Natural killer cell (primary cell): ENCODE results near the gene SMAD3. TPM values are rescaled to one million over a fixed set of nuclear protein-coding genes. Genes with fewer than 3 reads are reported as not detected.
A peak's percentile ranks its signal among the peaks of the same experiment; 100 is the strongest.

Experiments
- ATAC-seq, 3 donors: fragments of 150-1000 bp in 2 of 3; fragments of 200-7000 bp in 1 of 3; cut with Tn5 transposase; 1 replicate in 1 of 3; 2 replicates in 2 of 3; pipeline ENCODE4 v1.10.0; 2021; ENCODE audit warnings: mild to moderate bottlenecking in 2 of 3, moderate library complexity in 2 of 3
- DNase-seq, 2 donors: peaks; one replicate each; pipeline versions ENCODE4 v3.0.0 to v3.0.0-alpha.2; 2013 to 2021; ENCODE audit warnings: mixed read lengths in 1 of 2
- H3K27ac ChIP-seq: one replicate; pipeline ENCODE4 v1.5.1; 2013; ENCODE audit warnings: mild to moderate bottlenecking, low read length
- H3K27me3 ChIP-seq: one replicate; pipeline ENCODE4 v1.6.1; 2013; ENCODE audit warnings: low read length; ENCODE audit not compliant: control insufficient read depth, insufficient read depth
- H3K36me3 ChIP-seq: one replicate; pipeline ENCODE4 v1.6.1; 2013; ENCODE audit warnings: low read length; ENCODE audit not compliant: control insufficient read depth, insufficient read depth
- H3K4me1 ChIP-seq: one replicate; pipeline ENCODE4 v1.6.1; 2013; ENCODE audit warnings: low read length; ENCODE audit not compliant: control insufficient read depth, insufficient read depth
- H3K4me3 ChIP-seq: one replicate; pipeline ENCODE4 v1.5.1; 2013; ENCODE audit warnings: low read length
- H3K9me3 ChIP-seq: one replicate; pipeline ENCODE4 v1.6.1; 2013; ENCODE audit warnings: low read length; ENCODE audit not compliant: control insufficient read depth, insufficient read depth
- H3K27ac Mint-ChIP-seq, 2 donors: one replicate each; pipeline ENCODE4 v1.8.0; 2022; ENCODE audit warnings: mild to moderate bottlenecking in 2 of 2, mixed read lengths in 2 of 2, moderate library complexity in 1 of 2
- H3K27me3 Mint-ChIP-seq, 2 donors: one replicate each; pipeline ENCODE4 v1.8.0; 2022; ENCODE audit warnings: low read depth in 2 of 2, mixed read lengths in 2 of 2
- H3K36me3 Mint-ChIP-seq: one replicate; pipeline ENCODE4 v1.8.0; 2022; ENCODE audit warnings: mixed read lengths
- H3K4me1 Mint-ChIP-seq, 2 donors: one replicate each; pipeline ENCODE4 v1.8.0; 2022; ENCODE audit warnings: mixed read lengths in 2 of 2
- H3K4me3 Mint-ChIP-seq: one replicate; pipeline ENCODE4 v1.8.0; 2022; ENCODE audit warnings: mild to moderate bottlenecking, moderate library complexity, mixed read lengths
- H3K9me3 Mint-ChIP-seq, 2 donors: one replicate each; pipeline ENCODE4 v1.8.0; 2022; ENCODE audit warnings: mixed read lengths in 2 of 2
- WGBS: methylation state at CpG from one replicate; pipeline ENCODE4 v1.1.7; 2013; ENCODE audit warnings: missing lambda C conversion rate; ENCODE audit not compliant: insufficient coverage; 5-methylcytosine and 5-hydroxymethylcytosine counted together
- intact Hi-C: fragments of 100-400 bp; cut with micrococcal nuclease; formaldehyde crosslinking; loops from one replicate; pipeline ENCODE4 v1.14.2; 2022
- total RNA-seq, 4 donors: library from RNA; stranded (reverse); fragments of 120-200 nt in 1 of 4; gene quantifications; one replicate each; pipeline versions ENCODE4 v1.2.3 to v1.2.4, GENCODE V29; 2013 to 2022
- TF ChIP-seq, protein P1 (sequence below): fragments of 200-600 bp; IDR thresholded peaks from one replicate; pipeline ENCODE4 v1.8.0; 2022; ENCODE audit warnings: antibody characterized with exemption

SMAD3 gene
- total RNA-seq, 3 donors from 2014 or later (not counting 1 experiment from before 2014, with no cell fraction given) = 47.1 to 72.6 (median 63.0) TPM

DNA sequence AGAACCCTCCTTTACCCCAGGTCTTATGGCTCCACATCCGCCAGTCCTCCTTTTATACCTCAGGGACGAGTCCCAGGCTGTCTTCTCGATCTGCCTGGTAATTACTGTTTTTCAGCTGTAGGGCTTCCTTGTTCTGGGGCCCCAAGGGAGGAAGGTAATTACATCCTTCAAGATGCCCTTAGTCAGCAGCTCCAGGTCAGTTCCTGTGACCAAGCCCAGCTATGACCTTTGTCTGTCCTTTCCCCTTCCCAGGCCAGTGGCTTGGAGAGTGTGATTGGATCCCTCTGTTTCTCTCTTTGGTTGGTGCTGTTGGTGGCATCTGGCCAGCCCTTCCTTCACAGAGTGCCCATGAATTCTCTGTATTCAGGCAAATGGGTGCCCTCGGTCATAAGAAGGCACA lies 96.5 kb downstream of the SMAD3 start:
- ATAC-seq (no peak), DNase-seq (no peak)
- TF ChIP-seq, protein P1, sequence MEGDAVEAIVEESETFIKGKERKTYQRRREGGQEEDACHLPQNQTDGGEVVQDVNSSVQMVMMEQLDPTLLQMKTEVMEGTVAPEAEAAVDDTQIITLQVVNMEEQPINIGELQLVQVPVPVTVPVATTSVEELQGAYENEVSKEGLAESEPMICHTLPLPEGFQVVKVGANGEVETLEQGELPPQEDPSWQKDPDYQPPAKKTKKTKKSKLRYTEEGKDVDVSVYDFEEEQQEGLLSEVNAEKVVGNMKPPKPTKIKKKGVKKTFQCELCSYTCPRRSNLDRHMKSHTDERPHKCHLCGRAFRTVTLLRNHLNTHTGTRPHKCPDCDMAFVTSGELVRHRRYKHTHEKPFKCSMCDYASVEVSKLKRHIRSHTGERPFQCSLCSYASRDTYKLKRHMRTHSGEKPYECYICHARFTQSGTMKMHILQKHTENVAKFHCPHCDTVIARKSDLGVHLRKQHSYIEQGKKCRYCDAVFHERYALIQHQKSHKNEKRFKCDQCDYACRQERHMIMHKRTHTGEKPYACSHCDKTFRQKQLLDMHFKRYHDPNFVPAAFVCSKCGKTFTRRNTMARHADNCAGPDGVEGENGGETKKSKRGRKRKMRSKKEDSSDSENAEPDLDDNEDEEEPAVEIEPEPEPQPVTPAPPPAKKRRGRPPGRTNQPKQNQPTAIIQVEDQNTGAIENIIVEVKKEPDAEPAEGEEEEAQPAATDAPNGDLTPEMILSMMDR = no peak
- Mint-ChIP-seq H3K4me1 (peaks cover 40 to 55% of the 10 kb centered on the region in 2 donors), H3K9me3 (no peaks in the 10 kb centered on the region), H3K27me3 (no peaks in the 10 kb centered on the region), H3K4me3 (no peak overlapping the region), H3K27ac (peak overlapping the region in 1 of 2 donors; percentile 55), H3K36me3 (no peaks in the 10 kb centered on the region)
- Histone ChIP-seq H3K27ac (no peak overlapping the region), H3K4me3 (no peak overlapping the region), H3K27me3 (no peaks in the 10 kb centered on the region), H3K4me1 (peaks cover 25% of the 10 kb centered on the region), H3K36me3 (peaks cover 24% of the 10 kb centered on the region), H3K9me3 (no peaks in the 10 kb centered on the region)
- intact Hi-C loops = no loop called here
- 96% methylated on average over 4 of the region's 4 CpGs for WGBS

DNA sequence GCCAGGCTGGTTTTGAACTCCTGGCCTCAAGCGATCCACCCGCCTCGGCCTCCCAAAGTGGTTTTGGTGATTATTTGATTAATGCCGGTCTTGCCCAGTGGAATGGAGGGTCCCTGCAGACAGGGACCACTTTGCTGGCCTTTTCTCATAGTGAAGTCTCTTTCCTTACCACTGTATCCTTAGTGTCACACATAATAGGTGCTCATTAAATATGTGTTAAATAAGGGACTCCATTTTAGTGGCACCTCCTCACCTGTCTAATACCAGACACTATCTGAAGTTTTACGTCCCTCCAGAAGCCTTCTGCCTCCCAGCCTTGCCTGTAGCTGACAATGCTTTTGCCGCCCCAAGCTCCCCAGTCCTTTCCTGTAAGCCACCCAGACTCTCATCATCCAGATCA lies 97.8 kb downstream of the SMAD3 start:
- Mint-ChIP-seq H3K9me3 (no peaks in the 10 kb centered on the region), H3K27ac (peak overlapping the region in 1 of 2 donors; percentile 55), H3K27me3 (no peaks in the 10 kb centered on the region), H3K4me3 (no peak overlapping the region), H3K36me3 (peaks cover under 1% of the 10 kb centered on the region), H3K4me1 (peaks cover 27 to 44% of the 10 kb centered on the region in 2 donors)
- DNase-seq (no peak), ATAC-seq (no peak)
- H3K4me1 ChIP-seq = peaks cover 15% of the 10 kb centered on the region
- H3K4me3 ChIP-seq = no peak overlapping the region
- no peaks in the 10 kb centered on the region for H3K27me3 ChIP-seq
- H3K36me3 ChIP-seq = peaks cover 32% of the 10 kb centered on the region
- H3K27ac ChIP-seq = no peak overlapping the region
- TF ChIP-seq, protein P1 = no peak
- intact Hi-C loops = no loop called here
- WGBS = 99% methylated on average over 6 of the region's 6 CpGs
- H3K9me3 ChIP-seq = no peaks in the 10 kb centered on the region

DNA sequence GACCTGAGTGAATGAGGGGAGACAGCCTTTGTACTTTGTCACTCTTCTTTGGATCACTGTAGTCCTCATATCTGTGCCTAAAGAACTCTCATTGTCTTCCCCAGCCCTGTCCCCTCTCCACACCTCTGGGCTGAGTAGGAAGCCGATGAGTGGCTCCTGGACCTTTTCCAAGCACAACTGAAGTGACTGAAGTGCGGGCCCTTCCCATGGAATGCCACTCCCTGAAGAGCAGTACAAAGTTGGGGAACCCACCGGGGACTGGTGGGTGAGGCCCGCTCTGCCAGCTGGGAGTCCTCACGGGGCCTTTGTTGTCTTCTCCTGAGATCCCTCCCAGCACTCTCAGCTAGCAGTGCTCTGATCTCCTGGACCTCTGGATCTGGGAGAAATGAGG lies 99.0 kb downstream of the SMAD3 start:
- H3K9me3 Mint-ChIP-seq = no peaks in the 10 kb centered on the region
- no peak overlapping the region for H3K27ac Mint-ChIP-seq

More for the DNA sequence above, 99.0 kb downstream of the SMAD3 start:
- DNase-seq (no peak), ATAC-seq (no peak)
- Mint-ChIP-seq H3K27me3 (no peaks in the 10 kb centered on the region), H3K36me3 (peaks cover 8% of the 10 kb centered on the region), H3K4me1 (peaks cover 28 to 39% of the 10 kb centered on the region in 2 donors), H3K4me3 (no peak overlapping the region)
- Histone ChIP-seq H3K36me3 (peaks cover 42% of the 10 kb centered on the region), H3K27ac (no peak overlapping the region), H3K4me1 (peaks cover 15% of the 10 kb centered on the region), H3K4me3 (no peak overlapping the region), H3K27me3 (no peaks in the 10 kb centered on the region), H3K9me3 (no peaks in the 10 kb centered on the region)
- 98% methylated on average over 5 of the region's 5 CpGs for WGBS
- intact Hi-C loops = no loop called here
- TF ChIP-seq, protein P1 = no peak
